HG03097 (cell line): Measurements from ENCODE around the gene THG1L.
"Not testable (repeated sequence)": the region's sequence is repeated elsewhere in the genome, so short reads cannot be mapped to it uniquely, and the experiment has no call there.

ENCODE experiments used
- ATAC-seq: cut with Tn5 transposase; IDR thresholded peaks from one replicate; pipeline ENCODE4 v1.9.1; 2021; ENCODE audit not compliant: unreplicated experiment, low FRiP score

THG1L gene

GRCh38 chr5:157731272-157732129 is at the start of gene THG1L:
Gene THG1L, plus strand, starts transcription at chr5:157731420. Its CDS starts 21 bp downstream, at chr5:157731441.
- ATAC-seq, result peak; percentile 95

- ATAC-seq, result no peak
Observed at GRCh38 chr5:157682257-157682656, 49.0 kb upstream of the THG1L start.

- not testable (repeated sequence) for ATAC-seq
Observed at GRCh38 chr5:157686276-157687197, 44.7 kb upstream of the THG1L start.

- no peak for ATAC-seq
Observed at GRCh38 chr5:157687198-157687554, 44.0 kb upstream of the THG1L start.

DNA sequence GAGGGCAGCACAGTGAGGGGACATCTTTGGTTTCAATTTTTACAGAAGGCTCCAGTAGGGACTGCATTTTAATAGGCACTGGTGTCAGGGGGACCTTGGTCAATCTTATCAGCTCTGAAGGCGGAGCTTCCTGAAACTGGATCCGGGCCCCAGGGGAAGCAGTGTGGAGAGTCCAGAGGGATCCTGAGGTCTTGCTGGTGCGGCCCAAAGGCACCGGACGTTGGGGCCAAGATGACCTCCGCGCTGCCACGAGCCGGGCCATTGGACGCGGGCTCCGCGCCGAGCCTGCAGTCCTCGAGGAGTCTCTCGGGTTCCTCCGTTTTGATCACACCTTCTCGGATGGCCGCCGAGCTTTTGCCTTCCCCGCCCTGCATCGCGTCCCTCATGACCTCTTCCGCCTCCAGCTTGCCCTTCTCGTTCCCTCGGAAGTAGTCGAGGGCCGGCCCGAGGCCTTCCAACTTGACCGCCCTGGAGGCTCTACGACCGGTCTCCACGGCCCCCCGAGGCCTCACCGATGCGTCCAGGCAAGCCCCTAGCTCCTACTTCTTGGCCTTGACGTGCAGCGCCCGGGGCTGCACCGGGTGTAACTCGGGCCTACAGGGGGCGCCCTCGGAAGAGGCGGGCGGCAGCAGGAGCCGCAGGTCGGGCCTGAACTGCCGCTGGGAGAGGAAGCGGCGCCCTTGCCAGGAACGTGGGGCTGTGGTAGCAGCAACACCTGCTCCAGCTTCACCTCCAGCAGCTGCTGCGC is 41.1 kb upstream of the THG1L start:
- no peak for ATAC-seq

DNA sequence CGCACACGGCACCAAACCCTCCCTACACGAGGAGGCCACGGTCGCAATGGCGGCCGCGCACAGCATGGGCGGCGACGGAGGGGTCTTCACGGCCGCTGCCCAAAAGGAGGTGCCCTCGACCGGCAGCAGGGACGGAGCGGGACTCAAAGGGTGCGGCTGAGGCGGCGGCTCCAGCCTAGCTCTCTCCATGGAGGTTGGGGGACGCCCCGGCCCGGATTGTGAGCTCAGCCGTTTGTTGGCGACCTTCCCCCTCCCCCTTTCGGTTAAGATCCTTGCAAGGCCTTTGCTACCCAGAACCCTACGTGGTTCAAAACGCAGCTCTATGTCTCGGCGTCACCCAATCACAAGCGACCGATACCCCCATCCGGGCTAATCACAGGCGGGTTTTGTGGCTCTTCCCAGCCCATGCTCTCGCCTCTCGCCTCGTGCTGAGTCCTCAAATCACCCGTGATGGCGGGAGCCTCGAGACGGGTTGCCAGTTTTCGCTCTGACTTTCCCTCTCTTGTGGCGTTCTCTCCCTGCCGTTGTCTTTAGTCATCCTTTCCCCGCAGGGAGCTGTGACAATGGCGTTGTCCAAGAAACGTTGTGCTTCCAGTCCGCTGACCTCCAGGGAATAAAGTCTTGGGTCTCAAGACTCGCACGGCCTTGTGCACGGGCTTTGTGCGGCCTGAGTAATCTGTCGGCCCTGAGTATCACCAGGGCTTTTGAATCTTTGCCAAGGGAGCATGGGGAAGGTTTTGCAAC is 40.4 kb upstream of the THG1L start:
- no peak for ATAC-seq

- not testable (repeated sequence) for ATAC-seq
Observed at GRCh38 chr5:157693816-157694215, 37.4 kb upstream of the THG1L start.

DNA sequence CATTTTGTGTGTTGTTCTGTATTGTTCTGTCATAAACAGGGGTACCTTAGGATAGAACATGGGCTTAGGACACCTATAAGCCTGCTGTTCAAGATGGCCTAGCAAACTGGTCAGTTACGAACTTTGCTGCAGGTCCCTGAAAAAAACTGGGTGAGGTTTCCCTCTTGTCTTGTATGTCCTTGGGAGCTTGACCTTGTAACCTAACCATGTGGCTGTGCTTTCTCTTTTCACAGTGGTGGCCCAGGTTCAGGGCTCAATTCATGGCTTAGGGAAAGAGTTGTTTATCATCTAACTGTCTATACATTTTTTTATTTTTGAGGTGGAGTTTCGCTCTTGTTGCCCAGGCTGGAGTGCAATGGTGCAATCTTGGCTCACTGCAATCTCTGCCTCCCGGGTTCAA is 35.1 kb upstream of the THG1L start:
- not testable (repeated sequence) for ATAC-seq

DNA sequence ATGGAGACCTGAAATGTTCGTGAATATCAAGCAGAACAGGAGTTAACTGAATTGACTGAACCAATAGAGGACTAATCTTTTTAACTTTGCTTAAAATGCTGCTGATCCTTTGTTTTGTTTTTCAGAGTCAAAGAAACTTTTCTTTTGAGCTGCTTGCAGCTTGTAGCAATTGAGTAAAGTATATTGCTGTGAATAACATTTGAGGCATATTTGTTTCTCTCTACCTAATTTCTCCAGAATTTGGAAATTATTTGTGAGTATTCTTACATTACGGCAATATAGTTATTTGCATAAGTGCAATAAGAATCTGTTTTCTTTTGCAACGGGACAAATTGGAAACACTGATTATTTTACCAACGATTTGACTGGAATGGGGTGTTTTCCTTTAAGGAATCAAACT is 32.5 kb upstream of the THG1L start:
- not testable (repeated sequence) for ATAC-seq

DNA sequence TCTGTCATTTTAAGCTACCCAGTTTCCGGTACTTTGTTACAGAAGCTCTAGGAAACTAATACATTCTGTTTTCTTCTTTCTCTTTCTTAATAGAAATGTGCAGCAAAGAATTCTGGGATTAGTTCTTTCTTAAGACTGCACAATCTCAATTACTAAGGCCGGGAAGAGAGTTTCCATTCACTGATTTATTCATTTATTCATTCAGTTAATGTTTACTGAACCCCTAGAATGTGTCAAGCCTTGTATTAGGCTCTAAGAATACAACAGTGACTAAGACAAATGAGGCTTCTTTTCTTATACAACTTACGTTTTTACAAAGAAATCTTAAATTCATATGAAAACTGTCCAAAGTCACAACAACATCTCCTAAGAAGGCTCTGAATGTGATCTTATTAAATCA is 27.5 kb upstream of the THG1L start:
- no peak for ATAC-seq

GRCh38 chr5:157708866-157709265 is 22.4 kb upstream of the THG1L start:
- no peak for ATAC-seq

- no peak for ATAC-seq
Observed at GRCh38 chr5:157709346-157709745, 21.9 kb upstream of the THG1L start.

GRCh38 chr5:157710431-157710830 is 20.8 kb upstream of the THG1L start:
- ATAC-seq, result no peak

GRCh38 chr5:157710882-157711281 is 20.3 kb upstream of the THG1L start:
- ATAC-seq, result no peak

GRCh38 chr5:157713830-157714595 is 17.2 kb upstream of the THG1L start:
- ATAC-seq, result no peak

- ATAC-seq, result no peak
Observed at GRCh38 chr5:157714596-157714864, 16.7 kb upstream of the THG1L start.

DNA sequence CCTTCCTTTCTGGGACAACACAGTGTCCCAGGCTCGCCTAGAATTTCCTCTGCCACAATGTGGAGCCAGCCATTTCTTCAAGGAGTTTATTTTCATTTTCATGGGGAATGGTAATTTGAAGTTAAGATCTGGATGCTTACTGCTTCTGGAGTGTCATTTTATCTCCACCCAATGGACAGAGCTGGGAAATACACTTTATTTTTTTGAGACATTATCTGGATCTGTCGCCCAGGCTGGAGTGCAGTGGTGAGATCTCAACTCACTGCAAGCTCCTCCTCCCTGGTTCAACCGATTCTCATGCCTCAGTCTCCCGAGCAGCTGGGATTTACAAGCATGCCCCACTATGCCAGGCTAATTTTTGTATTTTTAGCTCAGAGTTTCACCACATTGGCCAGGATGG is 12.7 kb upstream of the THG1L start:
- ATAC-seq, result no peak

GRCh38 chr5:157719245-157719644 is 12.0 kb upstream of the THG1L start:
- ATAC-seq, result no peak

DNA sequence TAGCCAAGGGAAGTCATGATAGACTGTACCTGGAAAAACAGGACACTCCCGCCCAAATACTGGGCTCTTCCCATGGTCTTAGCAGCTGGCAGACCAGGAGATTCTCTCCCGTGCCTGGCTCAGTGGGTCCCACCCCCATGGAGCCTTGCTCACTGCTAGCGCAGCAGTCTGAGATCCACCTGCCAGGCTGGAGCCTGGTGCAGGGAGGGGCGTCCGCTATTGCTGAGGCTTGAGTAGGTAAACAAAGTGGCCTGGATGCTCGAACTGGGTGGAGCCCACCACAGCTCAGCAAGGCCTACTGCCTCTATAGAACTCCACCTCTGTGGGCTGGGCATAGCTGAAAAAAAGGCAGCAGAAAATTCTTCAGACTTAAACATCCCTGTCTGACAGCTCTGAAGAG is 10.1 kb upstream of the THG1L start:
- no peak for ATAC-seq

GRCh38 chr5:157722895-157723294 is 8.3 kb upstream of the THG1L start:
- not testable (repeated sequence) for ATAC-seq
